SK-N-SH (cell line): ENCODE measurements around the gene TENT5A. TPM values are rescaled to one million over a fixed set of nuclear protein-coding genes. Genes with fewer than 3 reads are reported as not detected.

Experiments
- CTCF ChIA-PET: fragments of 300-600, 350-600 bp; formaldehyde crosslinking; extraction: SDS; loops from one replicate; lab custom pipeline; 2021; lab: Yijun Ruan, JAX
- POLR2A ChIA-PET: fragments of 350-600 bp; sonication (Branson Sonifier 250); formaldehyde crosslinking; extraction: SDS; loops from one replicate; lab custom pipeline; 2020; ENCODE audit warnings: antibody characterized with exemption, inconsistent platforms; lab: Yijun Ruan, JAX
- DNase-seq: peaks from one replicate; pipeline ENCODE4 v3.0.0; 2012
- H2AFZ ChIP-seq: fragments of 200-600 bp; sonication (generic); 2 replicates; pipeline ENCODE4 v1.8.1; 2016; ENCODE audit warnings: antibody characterized with exemption, mild to moderate bottlenecking, low read depth
- H3F3A ChIP-seq: fragments of 200-600 bp; sonication (generic); replicated peaks from 2 replicates; pipeline ENCODE3; 2016; ENCODE audit warnings: antibody characterized with exemption, mild to moderate bottlenecking; ENCODE audit not compliant: insufficient read depth
- H3K27ac ChIP-seq, 2 experiments: fragments of 200-500 bp in 1 of 2; fragments of 200-600 bp in 1 of 2; sonication (Bioruptor generic) in 1 of 2; sonication (generic), shearing (Covaris generic) in 1 of 2; 2 replicates each; pipeline versions ENCODE4 v1.5.1 to v1.6.1; 2014 to 2016; ENCODE audit warnings: low read depth in 2 of 2, inconsistent platforms in 1 of 2, low read length in 1 of 2, mild to moderate bottlenecking in 1 of 2, mixed read lengths in 1 of 2
- H3K27me3 ChIP-seq: fragments of 200-600 bp; sonication (generic), shearing (Covaris generic); 2 replicates; pipeline ENCODE4 v1.6.1; 2016; ENCODE audit warnings: mixed run types; ENCODE audit not compliant: insufficient read depth
- H3K36me3 ChIP-seq, 2 experiments: fragments of 200-500 bp in 1 of 2; fragments of 200-600 bp in 1 of 2; sonication (Bioruptor generic) in 1 of 2; sonication (generic) in 1 of 2; replicated peaks in 1 of 2; 2 replicates each; pipeline versions ENCODE3 to v1.5.1; 2014 to 2016; ENCODE audit warnings: low read length in 1 of 2, mild to moderate bottlenecking in 1 of 2; ENCODE audit not compliant: insufficient read depth in 2 of 2, control insufficient read depth in 1 of 2
- H3K4me1 ChIP-seq, 2 experiments: fragments of 200-500 bp in 1 of 2; fragments of 200-600 bp in 1 of 2; sonication (Bioruptor generic) in 1 of 2; sonication (generic), shearing (Covaris generic) in 1 of 2; 2 replicates each; pipeline versions ENCODE4 v1.5.1 to v1.6.1; 2014 to 2016; ENCODE audit warnings: low read depth in 1 of 2, low read length in 1 of 2, mixed run types in 1 of 2; ENCODE audit not compliant: insufficient read depth in 2 of 2, control insufficient read depth in 1 of 2
- H3K4me2 ChIP-seq: fragments of 200-600 bp; sonication (generic), shearing (Covaris generic); 2 replicates; pipeline ENCODE4 v1.6.1; 2017; ENCODE audit warnings: mixed run types
- H3K4me3 ChIP-seq, 2 experiments: fragments of 200-500 bp in 1 of 2; fragments of 200-600 bp in 1 of 2; sonication (Bioruptor generic) in 1 of 2; sonication (generic), shearing (Covaris generic) in 1 of 2; 2 replicates each; pipeline versions ENCODE4 v1.5.1 to v1.8.1; 2014 to 2016; ENCODE audit warnings: low read depth in 2 of 2, inconsistent platforms in 1 of 2, low read length in 1 of 2, mild to moderate bottlenecking in 1 of 2, mixed read lengths in 1 of 2, moderate library complexity in 1 of 2
- H3K79me2 ChIP-seq: fragments of 200-600 bp; sonication (generic); 2 replicates; pipeline ENCODE4 v1.8.1; 2017; ENCODE audit warnings: mild to moderate bottlenecking; ENCODE audit not compliant: insufficient read depth
- H3K9ac ChIP-seq: fragments of 200-600 bp; sonication (generic); 2 replicates; pipeline ENCODE4 v1.6.1; 2017; ENCODE audit warnings: mixed run types
- H3K9me2 ChIP-seq: fragments of 200-600 bp; sonication (generic); 2 replicates; pipeline ENCODE4 v1.6.1; 2017; ENCODE audit warnings: mixed run types
- H3K9me3 ChIP-seq: fragments of 200-600 bp; sonication (generic); 2 replicates; pipeline ENCODE4 v1.6.1; 2017; ENCODE audit warnings: mixed run types, mild to moderate bottlenecking, moderate library complexity
- H4K20me1 ChIP-seq: fragments of 200-600 bp; sonication (generic); 2 replicates; pipeline ENCODE4 v1.6.1; 2017; ENCODE audit warnings: mild to moderate bottlenecking, mixed run types; ENCODE audit not compliant: insufficient read depth
- ELF1 ChIP-seq: IDR thresholded peaks from 2 replicates; pipeline ENCODE4 v1.4.0; 2012
- EZH2phosphoT487 ChIP-seq: fragments of 200-600 bp; sonication (generic); IDR thresholded peaks from 2 replicates; pipeline ENCODE4 v1.6.1; 2017; ENCODE audit warnings: low read depth, mixed run types, mild to moderate bottlenecking, antibody characterized with exemption, moderate library complexity, borderline replicate concordance
- FOXJ3 ChIP-seq: sonication (generic); formaldehyde crosslinking; IDR thresholded peaks from 2 replicates; pipeline ENCODE4 v1.5.1; 2020; ENCODE audit warnings: mild to moderate bottlenecking, missing genetic modification reagents
- FOXM1 ChIP-seq: IDR thresholded peaks from 2 replicates; pipeline ENCODE4 v1.4.0; 2012; ENCODE audit warnings: low read depth, mild to moderate bottlenecking
- GABPA ChIP-seq: IDR thresholded peaks from 2 replicates; pipeline ENCODE4 v1.4.0; 2012; ENCODE audit warnings: low read depth, mild to moderate bottlenecking
- GATA2 ChIP-seq: sonication (generic); formaldehyde crosslinking; IDR thresholded peaks from 2 replicates; pipeline ENCODE4 v1.5.0; 2020; ENCODE audit warnings: mild to moderate bottlenecking, missing genetic modification reagents
- JUND ChIP-seq: IDR thresholded peaks from 2 replicates; pipeline ENCODE4 v1.4.0; 2012
- MAX ChIP-seq: IDR thresholded peaks from 2 replicates; pipeline ENCODE4 v1.4.0; 2012; ENCODE audit warnings: low read depth
- NFIC ChIP-seq: IDR thresholded peaks from 2 replicates; pipeline ENCODE4 v1.4.0; 2012; ENCODE audit warnings: borderline replicate concordance
- NRF1 ChIP-seq: IDR thresholded peaks from 2 replicates; pipeline ENCODE4 v1.6.1; 2012; ENCODE audit warnings: low read depth, mild to moderate bottlenecking, low read length
- RAD21 ChIP-seq: IDR thresholded peaks from 2 replicates; pipeline ENCODE4 v1.6.1; 2012; ENCODE audit warnings: mild to moderate bottlenecking, low read length
- RCOR1 ChIP-seq: fragments of 150-350 bp; IDR thresholded peaks from 2 replicates; pipeline ENCODE4 v1.6.1; 2017; ENCODE audit warnings: antibody characterized with exemption, low read length
- SMC3 ChIP-seq: IDR thresholded peaks from 2 replicates; pipeline ENCODE4 v1.6.1; 2012; ENCODE audit warnings: low read depth, low read length, improper control_type of control experiment
- USF1 ChIP-seq: IDR thresholded peaks from 2 replicates; pipeline ENCODE4 v1.4.0; 2012; ENCODE audit warnings: low read depth, borderline replicate concordance
- YY1 ChIP-seq: IDR thresholded peaks from 2 replicates; pipeline ENCODE4 v1.4.0; 2012; ENCODE audit warnings: low read depth, mild to moderate bottlenecking
- ZBTB33 ChIP-seq: IDR thresholded peaks from 2 replicates; pipeline ENCODE4 v1.4.0; 2012; ENCODE audit warnings: low read depth, borderline replicate concordance
- WGBS: methylation state at CpG from one replicate; pipeline ENCODE4 v1.1.6; 2017; ENCODE audit warnings: low lambda C conversion rate; 5-methylcytosine and 5-hydroxymethylcytosine counted together
- polyA plus RNA-seq, 3 experiments: library from polyadenylated mRNA; depleted of rRNA; stranded (reverse); fragments of >200 nt; gene quantifications; 2 replicates each; pipeline ENCODE4 v1.2.3, GENCODE V29; 2012

The TENT5A gene
- polyA plus RNA-seq, 1 of the 3 experiments (the other 2 are of a cell fraction), result 4.9 TPM

- Histone ChIP-seq H3K36me3 (no peaks in the 10 kb centered on the region), H3K27ac (no peak overlapping the region), H3K79me2 (no peaks in the 10 kb centered on the region), H4K20me1 (no peaks in the 10 kb centered on the region), H3F3A (no peaks in the 10 kb centered on the region), H3K4me2 (no peak overlapping the region), H3K9me3 (no peaks in the 10 kb centered on the region), H3K9ac (no peak overlapping the region), H3K9me2 (no peaks in the 10 kb centered on the region), H3K27me3 (no peaks in the 10 kb centered on the region), H3K4me3 (no peak overlapping the region), H2AFZ (no peak overlapping the region), H3K4me1 (no peaks in the 10 kb centered on the region; a peak in 1 of 4 replicates)
- DNase-seq, result no peak
- TF ChIP-seq ELF1 (no peak), FOXJ3 (CRISPR knock-in tag) (no peak), ZBTB33 (no peak), JUND (no peak), FOXM1 (no peak), NRF1 (no peak), NFIC (no peak), YY1 (no peak), MAX (no peak)
- ChIA-PET POLR2A (no interaction called here), CTCF (no interaction called here)
- WGBS, result 86% methylated on average over 3 of the region's 3 CpGs
Observed at GRCh38 chr6:81714684-81715083, 37.8 kb downstream of the TENT5A start.

GRCh38 chr6:81713205-81713604, 39.3 kb downstream of the TENT5A start:
- POLR2A ChIA-PET, result no interaction called here
- WGBS, result 63% methylated on average over 1 of the region's 1 CpG
- no peak overlapping the region for H3K27ac ChIP-seq
- H3K4me2 ChIP-seq, result no peak overlapping the region
- no peak overlapping the region for H3K4me3 ChIP-seq
- H3K27me3 ChIP-seq, result no peaks in the 10 kb centered on the region
- TF ChIP-seq EZH2phosphoT487 (no peak), SMC3 (no peak), USF1 (no peak), GATA2 (CRISPR knock-in tag) (no peak), GABPA (no peak), RCOR1 (no peak), RAD21 (no peak)
- no peaks in the 10 kb centered on the region for H3K79me2 ChIP-seq
- H3F3A ChIP-seq, result peaks cover 3% of the 10 kb centered on the region
- no peaks in the 10 kb centered on the region for H3K36me3 ChIP-seq
- H3K9ac ChIP-seq, result no peak overlapping the region
- no peak overlapping the region for H2AFZ ChIP-seq
- no peaks in the 10 kb centered on the region for H3K9me3 ChIP-seq
- no peak for DNase-seq
- H3K9me2 ChIP-seq, result no peaks in the 10 kb centered on the region
- peaks cover 0 to 6% of the 10 kb centered on the region in 2 experiments; a peak in 2 of 4 replicates for H3K4me1 ChIP-seq
- CTCF ChIA-PET, result no interaction called here
- no peaks in the 10 kb centered on the region for H4K20me1 ChIP-seq
